ENCODE measurements around the gene TSN.
A peak's percentile ranks its signal among the peaks of the same experiment; 100 is the strongest.

Gene TSN

GRCh38 chr2:121740973-121741372 is 14.5 kb upstream of the TSN start:
- Histone ChIP-seq H3K4me3 (ENCODE audit: low read depth in 1 of 5, low read length in 5 of 5) (no peak overlapping the region), H3K27ac (ENCODE audit: low read depth, low read length) (no peak overlapping the region), H3K9ac (ENCODE audit: low read length in 5 of 5) (no peak overlapping the region), H3K36me3 (ENCODE audit: control insufficient read depth in 5 of 5, insufficient read depth in 5 of 5, low read length in 5 of 5) (no peaks in the 10 kb centered on the region), H3K27me3 (ENCODE audit: control insufficient read depth in 5 of 5, insufficient read depth in 4 of 5, low read length in 5 of 5) (no peaks in the 10 kb centered on the region), H3K9me3 (ENCODE audit: control insufficient read depth in 5 of 5, low read length in 5 of 5) (no peaks in the 10 kb centered on the region), H3K4me1 (ENCODE audit: control insufficient read depth in 5 of 5, insufficient read depth in 5 of 5, low read length in 5 of 5) (peaks cover 1 to 15% (median 9%) of the 10 kb centered on the region in 5 donors)

GRCh38 chr2:121741450-121741849 is 14.0 kb upstream of the TSN start:
- Histone ChIP-seq H3K9me3 (ENCODE audit: control insufficient read depth in 5 of 5, low read length in 5 of 5) (no peaks in the 10 kb centered on the region), H3K4me3 (ENCODE audit: low read depth in 1 of 5, low read length in 5 of 5) (no peak overlapping the region), H3K36me3 (ENCODE audit: control insufficient read depth in 5 of 5, insufficient read depth in 5 of 5, low read length in 5 of 5) (no peaks in the 10 kb centered on the region), H3K27ac (ENCODE audit: low read depth, low read length) (no peak overlapping the region), H3K4me1 (ENCODE audit: control insufficient read depth in 5 of 5, insufficient read depth in 5 of 5, low read length in 5 of 5) (peaks cover 0 to 10% (median 4%) of the 10 kb centered on the region in 5 donors), H3K9ac (ENCODE audit: low read length in 5 of 5) (no peak overlapping the region), H3K27me3 (ENCODE audit: control insufficient read depth in 5 of 5, insufficient read depth in 4 of 5, low read length in 5 of 5) (no peaks in the 10 kb centered on the region)

GRCh38 chr2:121746071-121746578 is 9.3 kb upstream of the TSN start:
- H3K4me3 ChIP-seq (ENCODE audit: low read depth in 1 of 5, low read length in 5 of 5): no peak overlapping the region
- H3K9ac ChIP-seq (ENCODE audit: low read length in 5 of 5): no peak overlapping the region
- no peaks in the 10 kb centered on the region for H3K4me1 ChIP-seq (ENCODE audit: control insufficient read depth in 5 of 5, insufficient read depth in 5 of 5, low read length in 5 of 5)
- no peak overlapping the region for H3K27ac ChIP-seq (ENCODE audit: low read depth, low read length)
- H3K9me3 ChIP-seq (ENCODE audit: control insufficient read depth in 5 of 5, low read length in 5 of 5): no peaks in the 10 kb centered on the region
- H3K36me3 ChIP-seq (ENCODE audit: control insufficient read depth in 5 of 5, insufficient read depth in 5 of 5, low read length in 5 of 5): no peaks in the 10 kb centered on the region
- no peaks in the 10 kb centered on the region for H3K27me3 ChIP-seq (ENCODE audit: control insufficient read depth in 5 of 5, insufficient read depth in 4 of 5, low read length in 5 of 5)

- no peaks in the 10 kb centered on the region for H3K36me3 ChIP-seq (ENCODE audit: control insufficient read depth in 5 of 5, insufficient read depth in 5 of 5, low read length in 5 of 5)
- no peaks in the 10 kb centered on the region for H3K4me1 ChIP-seq (ENCODE audit: control insufficient read depth in 5 of 5, insufficient read depth in 5 of 5, low read length in 5 of 5)
- H3K27ac ChIP-seq (ENCODE audit: low read depth, low read length): no peak overlapping the region
- H3K9ac ChIP-seq (ENCODE audit: low read length in 5 of 5): no peak overlapping the region
- no peaks in the 10 kb centered on the region for H3K27me3 ChIP-seq (ENCODE audit: control insufficient read depth in 5 of 5, insufficient read depth in 4 of 5, low read length in 5 of 5)
- no peak overlapping the region for H3K4me3 ChIP-seq (ENCODE audit: low read depth in 1 of 5, low read length in 5 of 5)
- no peaks in the 10 kb centered on the region for H3K9me3 ChIP-seq (ENCODE audit: control insufficient read depth in 5 of 5, low read length in 5 of 5)
Measured at GRCh38 chr2:121748202-121748601, 7.2 kb upstream of the TSN start.

- Histone ChIP-seq H3K36me3 (ENCODE audit: control insufficient read depth in 5 of 5, insufficient read depth in 5 of 5, low read length in 5 of 5) (peaks cover 1 to 11% (median 9%) of the 10 kb centered on the region in 5 donors), H3K4me1 (ENCODE audit: control insufficient read depth in 5 of 5, insufficient read depth in 5 of 5, low read length in 5 of 5) (peaks cover 4 to 32% (median 28%) of the 10 kb centered on the region in 5 donors), H3K9me3 (ENCODE audit: control insufficient read depth in 5 of 5, low read length in 5 of 5) (no peaks in the 10 kb centered on the region), H3K4me3 (ENCODE audit: low read depth in 1 of 5, low read length in 5 of 5) (peak overlapping the region; percentile 67 to 99 (median 92)), H3K27me3 (ENCODE audit: control insufficient read depth in 5 of 5, insufficient read depth in 4 of 5, low read length in 5 of 5) (no peaks in the 10 kb centered on the region), H3K27ac (ENCODE audit: low read depth, low read length) (peak overlapping the region; percentile 75), H3K9ac (ENCODE audit: low read length in 5 of 5) (peak overlapping the region; percentile 5 to 92 (median 81))
Measured at GRCh38 chr2:121754851-121755236, 607 bp upstream of the TSN start.

GRCh38 chr2:121764681-121765228 is 9.3 kb downstream of the TSN start:
- Histone ChIP-seq H3K9me3 (ENCODE audit: control insufficient read depth in 5 of 5, low read length in 5 of 5) (no peaks in the 10 kb centered on the region), H3K4me1 (ENCODE audit: control insufficient read depth in 5 of 5, insufficient read depth in 5 of 5, low read length in 5 of 5) (no peaks in the 10 kb centered on the region), H3K27ac (ENCODE audit: low read depth, low read length) (no peak overlapping the region), H3K27me3 (ENCODE audit: control insufficient read depth in 5 of 5, insufficient read depth in 4 of 5, low read length in 5 of 5) (no peaks in the 10 kb centered on the region), H3K9ac (ENCODE audit: low read length in 5 of 5) (no peak overlapping the region), H3K36me3 (ENCODE audit: control insufficient read depth in 5 of 5, insufficient read depth in 5 of 5, low read length in 5 of 5) (peaks cover 57 to 91% (median 82%) of the 10 kb centered on the region in 5 donors), H3K4me3 (ENCODE audit: low read depth in 1 of 5, low read length in 5 of 5) (no peak overlapping the region)

GRCh38 chr2:121766624-121767023 is 11.2 kb downstream of the TSN start:
- Histone ChIP-seq H3K27me3 (ENCODE audit: control insufficient read depth in 5 of 5, insufficient read depth in 4 of 5, low read length in 5 of 5) (no peaks in the 10 kb centered on the region), H3K4me1 (ENCODE audit: control insufficient read depth in 5 of 5, insufficient read depth in 5 of 5, low read length in 5 of 5) (no peaks in the 10 kb centered on the region), H3K27ac (ENCODE audit: low read depth, low read length) (no peak overlapping the region), H3K9ac (ENCODE audit: low read length in 5 of 5) (no peak overlapping the region), H3K36me3 (ENCODE audit: control insufficient read depth in 5 of 5, insufficient read depth in 5 of 5, low read length in 5 of 5) (peaks cover 49 to 76% (median 66%) of the 10 kb centered on the region in 5 donors), H3K9me3 (ENCODE audit: control insufficient read depth in 5 of 5, low read length in 5 of 5) (no peaks in the 10 kb centered on the region), H3K4me3 (ENCODE audit: low read depth in 1 of 5, low read length in 5 of 5) (no peak overlapping the region)

GRCh38 chr2:121768143-121768755 is 12.8 kb downstream of the TSN start:
- Histone ChIP-seq H3K4me3 (ENCODE audit: low read depth in 1 of 5, low read length in 5 of 5) (no peak overlapping the region), H3K4me1 (ENCODE audit: control insufficient read depth in 5 of 5, insufficient read depth in 5 of 5, low read length in 5 of 5) (peaks cover 0 to 3% (median 0%) of the 10 kb centered on the region in 5 donors), H3K36me3 (ENCODE audit: control insufficient read depth in 5 of 5, insufficient read depth in 5 of 5, low read length in 5 of 5) (peaks cover 42 to 63% (median 62%) of the 10 kb centered on the region in 5 donors), H3K27me3 (ENCODE audit: control insufficient read depth in 5 of 5, insufficient read depth in 4 of 5, low read length in 5 of 5) (no peaks in the 10 kb centered on the region), H3K27ac (ENCODE audit: low read depth, low read length) (no peak overlapping the region), H3K9ac (ENCODE audit: low read length in 5 of 5) (no peak overlapping the region), H3K9me3 (ENCODE audit: control insufficient read depth in 5 of 5, low read length in 5 of 5) (no peaks in the 10 kb centered on the region)

- Histone ChIP-seq H3K27me3 (ENCODE audit: control insufficient read depth in 5 of 5, insufficient read depth in 4 of 5, low read length in 5 of 5) (no peaks in the 10 kb centered on the region), H3K9me3 (ENCODE audit: control insufficient read depth in 5 of 5, low read length in 5 of 5) (no peaks in the 10 kb centered on the region), H3K27ac (ENCODE audit: low read depth, low read length) (no peak overlapping the region), H3K9ac (ENCODE audit: low read length in 5 of 5) (no peak overlapping the region), H3K4me1 (ENCODE audit: control insufficient read depth in 5 of 5, insufficient read depth in 5 of 5, low read length in 5 of 5) (peaks cover 0 to 3% (median 0%) of the 10 kb centered on the region in 5 donors), H3K4me3 (ENCODE audit: low read depth in 1 of 5, low read length in 5 of 5) (no peak overlapping the region), H3K36me3 (ENCODE audit: control insufficient read depth in 5 of 5, insufficient read depth in 5 of 5, low read length in 5 of 5) (peaks cover 10 to 24% (median 23%) of the 10 kb centered on the region in 5 donors)
Measured at GRCh38 chr2:121771976-121772742, 16.7 kb downstream of the TSN start.

- Histone ChIP-seq H3K27ac (ENCODE audit: low read depth, low read length) (no peak overlapping the region), H3K9ac (ENCODE audit: low read length in 5 of 5) (no peak overlapping the region), H3K4me1 (ENCODE audit: control insufficient read depth in 5 of 5, insufficient read depth in 5 of 5, low read length in 5 of 5) (peaks cover 0 to 3% (median 0%) of the 10 kb centered on the region in 5 donors), H3K9me3 (ENCODE audit: control insufficient read depth in 5 of 5, low read length in 5 of 5) (no peaks in the 10 kb centered on the region), H3K4me3 (ENCODE audit: low read depth in 1 of 5, low read length in 5 of 5) (no peak overlapping the region), H3K36me3 (ENCODE audit: control insufficient read depth in 5 of 5, insufficient read depth in 5 of 5, low read length in 5 of 5) (peaks cover 0 to 5% (median 3%) of the 10 kb centered on the region in 5 donors), H3K27me3 (ENCODE audit: control insufficient read depth in 5 of 5, insufficient read depth in 4 of 5, low read length in 5 of 5) (no peaks in the 10 kb centered on the region)
Measured at GRCh38 chr2:121774235-121774634, 18.8 kb downstream of the TSN start.

Data from subcutaneous abdominal adipose tissue (tissue), 5 donors.